Colonic mucosa (tissue), 4 donors: ENCODE measurements around the gene CTIF. TPM values are rescaled to one million over a fixed set of nuclear protein-coding genes. Genes with fewer than 3 reads are reported as not detected.

Experiments
- DNase-seq: peaks from one replicate; pipeline ENCODE4 v3.0.0-alpha.2; 2020
- H3K27ac ChIP-seq: fragments of 200-600 bp; one replicate; pipeline ENCODE4 v1.8.0; 2021
- H3K27me3 ChIP-seq: fragments of 200-600 bp; one replicate; pipeline ENCODE4 v1.8.0; 2021
- H3K36me3 ChIP-seq: fragments of 200-600 bp; one replicate; pipeline ENCODE4 v1.8.0; 2021
- H3K4me1 ChIP-seq: fragments of 200-600 bp; one replicate; pipeline ENCODE4 v1.8.0; 2021; ENCODE audit warnings: mild to moderate bottlenecking
- H3K4me3 ChIP-seq: fragments of 200-600 bp; one replicate; pipeline ENCODE4 v1.8.0; 2021
- H3K9ac ChIP-seq, 2 donors: one replicate each; pipeline ENCODE4 v1.7.0; 2013; ENCODE audit warnings: control low read depth in 2 of 2, low read depth in 2 of 2, low read length in 2 of 2
- H3K9me3 ChIP-seq: fragments of 200-600 bp; one replicate; pipeline ENCODE4 v1.8.0; 2021
- intact Hi-C: fragments of 100-400 bp; cut with DNase I; formaldehyde crosslinking; loops from one replicate; pipeline ENCODE4 v1.14.1; 2022
- total RNA-seq, 2 donors: library from RNA; stranded (reverse); fragmentation: NEBNext Ultra II Directional in 1 of 2; extraction: Animal tissue kit (Norgen Biotek cat#: 25700) in 1 of 2; gene quantifications; one replicate each; pipeline ENCODE4 v1.2.1, GENCODE V29; 2021
- TF ChIP-seq, protein P1 (sequence below): fragments of 200-600 bp; IDR thresholded peaks from one replicate; pipeline ENCODE4 v1.8.0; 2022; ENCODE audit warnings: antibody characterized with exemption, mild to moderate bottlenecking
- donor health status: healthy.
- donor health status: DM: no; HTN: no; CAD: no.
- donor health status: DM: no; HTN: no; CAD: no.

CTIF gene
- total RNA-seq, 2 donors from 2014 or later: 13.0 to 16.7 TPM

DNA sequence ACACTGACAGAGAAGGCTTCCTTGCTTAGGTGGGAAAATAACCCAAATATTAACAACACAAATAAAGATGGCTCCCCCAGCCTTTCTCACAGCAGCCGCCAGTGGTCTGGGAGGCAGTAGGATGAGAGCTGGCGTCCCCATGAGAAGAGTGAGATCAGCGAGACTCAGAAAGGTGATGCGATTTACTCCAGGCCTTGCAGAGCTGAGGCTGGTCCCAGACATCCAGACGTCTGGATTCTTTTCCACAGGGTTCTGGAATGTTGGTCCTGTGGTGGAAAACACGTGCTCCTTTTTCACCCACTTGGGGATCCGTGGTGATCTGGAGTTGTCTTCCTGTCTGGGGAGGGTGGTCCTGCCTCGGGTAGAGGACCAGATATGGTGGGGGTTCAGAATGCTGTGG, 190.6 kb downstream of the CTIF start:
- Histone ChIP-seq H3K27ac (no peak overlapping the region), H3K36me3 (no peaks in the 10 kb centered on the region), H3K9ac (no peak overlapping the region), H3K9me3 (no peaks in the 10 kb centered on the region), H3K27me3 (no peaks in the 10 kb centered on the region), H3K4me1 (no peaks in the 10 kb centered on the region), H3K4me3 (no peak overlapping the region)
- intact Hi-C loops: no loop called here
- TF ChIP-seq, protein P1, sequence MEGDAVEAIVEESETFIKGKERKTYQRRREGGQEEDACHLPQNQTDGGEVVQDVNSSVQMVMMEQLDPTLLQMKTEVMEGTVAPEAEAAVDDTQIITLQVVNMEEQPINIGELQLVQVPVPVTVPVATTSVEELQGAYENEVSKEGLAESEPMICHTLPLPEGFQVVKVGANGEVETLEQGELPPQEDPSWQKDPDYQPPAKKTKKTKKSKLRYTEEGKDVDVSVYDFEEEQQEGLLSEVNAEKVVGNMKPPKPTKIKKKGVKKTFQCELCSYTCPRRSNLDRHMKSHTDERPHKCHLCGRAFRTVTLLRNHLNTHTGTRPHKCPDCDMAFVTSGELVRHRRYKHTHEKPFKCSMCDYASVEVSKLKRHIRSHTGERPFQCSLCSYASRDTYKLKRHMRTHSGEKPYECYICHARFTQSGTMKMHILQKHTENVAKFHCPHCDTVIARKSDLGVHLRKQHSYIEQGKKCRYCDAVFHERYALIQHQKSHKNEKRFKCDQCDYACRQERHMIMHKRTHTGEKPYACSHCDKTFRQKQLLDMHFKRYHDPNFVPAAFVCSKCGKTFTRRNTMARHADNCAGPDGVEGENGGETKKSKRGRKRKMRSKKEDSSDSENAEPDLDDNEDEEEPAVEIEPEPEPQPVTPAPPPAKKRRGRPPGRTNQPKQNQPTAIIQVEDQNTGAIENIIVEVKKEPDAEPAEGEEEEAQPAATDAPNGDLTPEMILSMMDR: no peak
- no peak for DNase-seq

DNA sequence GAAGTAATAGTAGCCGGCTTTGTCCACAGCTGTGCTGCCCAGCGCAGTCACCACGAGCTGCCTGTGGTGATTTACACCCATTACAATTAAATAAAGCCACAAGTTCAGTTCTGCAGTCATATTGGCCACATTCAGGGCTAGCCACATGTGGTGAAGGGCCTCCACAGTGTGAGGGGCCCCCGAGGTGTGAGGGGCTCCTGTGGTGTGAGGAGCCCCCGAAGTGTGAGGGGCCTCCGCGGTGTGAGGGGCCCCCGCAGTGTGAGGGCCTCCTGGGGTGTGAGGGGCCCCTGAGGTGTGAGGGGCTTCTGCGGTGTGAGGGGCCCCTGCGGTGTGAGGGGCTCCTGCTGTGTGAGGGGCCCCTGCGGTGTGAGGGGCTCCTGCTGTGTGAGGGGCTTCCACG, 191.2 kb downstream of the CTIF start:
- H3K36me3 ChIP-seq: no peaks in the 10 kb centered on the region
- no peaks in the 10 kb centered on the region for H3K4me1 ChIP-seq
- intact Hi-C loops: no loop called here
- H3K9me3 ChIP-seq: no peaks in the 10 kb centered on the region
- H3K27me3 ChIP-seq: no peaks in the 10 kb centered on the region
- H3K9ac ChIP-seq: no peak overlapping the region
- no peak overlapping the region for H3K4me3 ChIP-seq
- no peak overlapping the region for H3K27ac ChIP-seq
- no peak for DNase-seq
- TF ChIP-seq, protein P1: no peak

DNA sequence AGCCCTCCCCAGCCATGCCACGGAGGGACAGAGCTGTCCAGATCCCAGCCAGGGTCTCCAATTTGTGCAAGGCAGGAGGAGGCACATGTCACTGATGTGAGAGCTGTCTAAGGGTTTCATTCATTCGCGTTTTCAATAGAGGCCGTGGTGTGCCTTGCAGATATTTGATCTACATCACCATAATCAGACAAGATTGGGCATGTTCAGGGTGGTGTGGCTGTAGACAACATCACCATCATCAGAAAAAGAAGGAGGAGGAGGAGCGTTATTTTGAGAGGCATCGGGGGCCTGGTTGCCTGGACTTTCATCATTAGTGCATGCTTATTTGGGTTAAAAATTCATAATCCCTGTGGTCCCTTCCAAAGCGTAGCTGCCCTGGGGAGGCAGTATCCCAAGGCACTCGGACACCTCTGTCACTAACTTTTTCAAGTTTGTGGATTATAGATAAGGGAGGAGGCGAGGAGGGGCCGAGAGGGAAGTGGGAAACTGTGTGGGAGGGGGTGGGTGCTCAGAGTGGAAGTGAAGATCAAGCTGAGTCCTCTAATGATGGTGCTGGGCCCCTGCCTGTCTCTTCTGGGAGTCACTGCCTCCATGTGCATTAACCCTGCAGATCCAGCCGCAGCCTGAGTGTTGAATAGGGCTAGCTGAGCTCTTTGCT, 194.1 kb downstream of the CTIF start:
- Histone ChIP-seq H3K27me3 (no peaks in the 10 kb centered on the region), H3K4me1 (no peaks in the 10 kb centered on the region), H3K9ac (no peak overlapping the region), H3K9me3 (no peaks in the 10 kb centered on the region), H3K4me3 (no peak overlapping the region), H3K27ac (no peak overlapping the region), H3K36me3 (no peaks in the 10 kb centered on the region)
- intact Hi-C loops: no loop called here
- no peak for DNase-seq
- TF ChIP-seq, protein P1: no peak

DNA sequence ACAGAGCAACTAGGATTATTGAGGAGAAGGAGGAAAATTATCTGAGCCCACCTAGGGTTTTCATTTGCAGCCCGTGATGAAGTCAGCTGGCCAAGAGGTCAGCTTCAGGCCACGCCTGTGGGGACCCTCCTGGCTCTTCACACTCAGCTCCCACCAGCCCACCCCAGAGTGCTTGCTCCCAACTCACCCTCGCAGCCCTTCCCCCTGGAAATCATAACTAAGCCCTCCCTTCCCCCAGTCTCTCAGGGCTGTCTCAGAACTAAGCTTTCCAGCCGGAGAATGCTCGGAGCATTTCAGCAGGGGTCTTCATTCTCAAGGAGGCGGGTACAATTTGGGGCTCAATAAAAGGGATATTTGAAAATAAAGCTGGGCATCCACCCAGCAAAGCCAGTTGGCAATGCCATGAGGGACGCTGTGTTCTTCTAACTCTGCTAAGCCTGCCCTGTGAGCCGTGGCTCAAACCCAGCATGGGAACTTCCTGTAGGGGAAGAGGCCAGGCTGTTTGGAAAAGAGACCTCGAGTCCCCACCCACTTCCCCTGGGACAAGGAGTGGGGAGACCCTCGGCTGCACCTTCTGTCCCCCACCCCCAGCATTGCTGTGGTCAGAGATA, 194.9 kb downstream of the CTIF start:
- no peaks in the 10 kb centered on the region for H3K27me3 ChIP-seq
- H3K4me1 ChIP-seq: no peaks in the 10 kb centered on the region
- H3K9ac ChIP-seq: no peak overlapping the region
- H3K9me3 ChIP-seq: no peaks in the 10 kb centered on the region
- no peak overlapping the region for H3K4me3 ChIP-seq
- no peak for DNase-seq
- no peaks in the 10 kb centered on the region for H3K36me3 ChIP-seq
- TF ChIP-seq, protein P1: no peak
- no peak overlapping the region for H3K27ac ChIP-seq
- intact Hi-C loops: no loop called here

DNA sequence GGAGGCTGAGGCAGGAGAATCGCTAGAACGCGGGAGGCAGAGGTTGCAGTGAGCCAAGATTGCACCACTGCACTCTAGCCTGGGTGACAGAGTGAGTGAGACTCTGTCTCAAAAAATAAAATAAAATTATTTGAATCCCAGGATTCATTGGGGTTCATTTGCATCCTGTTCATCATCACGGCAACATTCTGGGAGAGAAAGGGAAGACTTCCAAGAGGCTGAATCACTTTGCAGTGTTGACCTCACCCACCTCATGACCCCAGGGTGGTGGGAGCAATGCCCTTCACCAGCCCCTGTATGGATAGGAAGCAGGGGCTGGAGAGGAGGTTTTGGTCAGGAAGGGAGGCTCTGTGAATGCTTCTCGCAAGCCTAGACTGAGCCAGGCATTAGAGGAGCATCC, 195.6 kb downstream of the CTIF start:
- TF ChIP-seq, protein P1: no peak
- H3K36me3 ChIP-seq: no peaks in the 10 kb centered on the region
- no peaks in the 10 kb centered on the region for H3K4me1 ChIP-seq
- no peak overlapping the region for H3K9ac ChIP-seq
- DNase-seq: no peak
- H3K9me3 ChIP-seq: no peaks in the 10 kb centered on the region
- no peaks in the 10 kb centered on the region for H3K27me3 ChIP-seq
- H3K4me3 ChIP-seq: no peak overlapping the region
- intact Hi-C loops: no loop called here
- no peak overlapping the region for H3K27ac ChIP-seq
